LNCaP clone FGC (cell line): ENCODE measurements around the gene RAP2B.
"Not testable (repeated sequence)": the region's sequence is repeated elsewhere in the genome, so short reads cannot be mapped to it uniquely, and the experiment has no call there.

Experiments used
- DNase-seq: peaks from one replicate; pipeline ENCODE4 v3.0.0-alpha.2; 2011; ENCODE audit warnings: low read depth
- H3K4me3 ChIP-seq: 2 replicates; pipeline ENCODE4 v1.5.1; 2011; ENCODE audit warnings: mild to moderate bottlenecking, low read depth, low read length, control low read depth
- CTCF ChIP-seq: IDR thresholded peaks from 2 replicates; pipeline ENCODE4 v1.5.1; 2012; ENCODE audit warnings: mild to moderate bottlenecking; ENCODE audit not compliant: control insufficient read depth, insufficient read depth; ENCODE audit errors: extremely low read depth

The RAP2B gene

GRCh38 chr3:153161714-153162512, at the start of gene RAP2B:
Gene RAP2B (plus strand): TSS chr3:153162226. CDS start chr3:153162694, 468 bp downstream.
- H3K4me3 ChIP-seq: peak within 1 kb of the TSS; percentile 86
- peak; percentile 66 for DNase-seq
- TF ChIP-seq CTCF: no peak

GRCh38 chr3:153113541-153113940, 48.5 kb upstream of the RAP2B start:
- H3K4me3 ChIP-seq: no peak overlapping the region
- no peak for TF ChIP-seq CTCF
- no peak for DNase-seq

- H3K4me3 ChIP-seq, DNase-seq: not testable (repeated sequence)
These were observed 47.8 kb upstream of the RAP2B start for GRCh38 chr3:153114270-153114669.

- no peak for TF ChIP-seq CTCF
- no peak overlapping the region for H3K4me3 ChIP-seq
- DNase-seq: no peak
These were observed 46.7 kb upstream of the RAP2B start for GRCh38 chr3:153115326-153115725.

- TF ChIP-seq CTCF: no peak
- no peak for DNase-seq
- H3K4me3 ChIP-seq: no peak overlapping the region
These were observed 34.2 kb upstream of the RAP2B start for GRCh38 chr3:153127788-153128187.

- no peak for DNase-seq
- TF ChIP-seq CTCF: no peak
- H3K4me3 ChIP-seq: no peak overlapping the region
These were observed 32.6 kb upstream of the RAP2B start for GRCh38 chr3:153129426-153129825.

- no peak for TF ChIP-seq CTCF
- DNase-seq: no peak
- no peak overlapping the region for H3K4me3 ChIP-seq
These were observed 32.2 kb upstream of the RAP2B start for GRCh38 chr3:153129866-153130265.
